ENCODE data around the gene PPM1H. TPM values are rescaled to one million over a fixed set of nuclear protein-coding genes. Genes with fewer than 3 reads are reported as not detected.

The PPM1H gene
- total RNA-seq, 1 donor from 2014 or later, result 0.85 TPM

- H3K27me3 ChIP-seq, result no peaks in the 10 kb centered on the region
- H3K9me3 ChIP-seq, result no peaks in the 10 kb centered on the region
- TF ChIP-seq CTCF (IDR thresholded peaks at IDR 0.05), result no peak
- intact Hi-C loops (cut with DNase I), result no loop called here
- no peak overlapping the region for H3K27ac ChIP-seq
- no peak for DNase-seq (ENCODE audit: low spot score in 2 of 2)
- H3K36me3 ChIP-seq, result no peaks in the 10 kb centered on the region
- H3K4me1 ChIP-seq, result peaks cover 0 to 5% of the 10 kb centered on the region in 2 donors
- H3K4me3 ChIP-seq, result no peak overlapping the region
Measured at GRCh38 chr12:62783881-62784280, 151.1 kb downstream of the PPM1H start.

DNA sequence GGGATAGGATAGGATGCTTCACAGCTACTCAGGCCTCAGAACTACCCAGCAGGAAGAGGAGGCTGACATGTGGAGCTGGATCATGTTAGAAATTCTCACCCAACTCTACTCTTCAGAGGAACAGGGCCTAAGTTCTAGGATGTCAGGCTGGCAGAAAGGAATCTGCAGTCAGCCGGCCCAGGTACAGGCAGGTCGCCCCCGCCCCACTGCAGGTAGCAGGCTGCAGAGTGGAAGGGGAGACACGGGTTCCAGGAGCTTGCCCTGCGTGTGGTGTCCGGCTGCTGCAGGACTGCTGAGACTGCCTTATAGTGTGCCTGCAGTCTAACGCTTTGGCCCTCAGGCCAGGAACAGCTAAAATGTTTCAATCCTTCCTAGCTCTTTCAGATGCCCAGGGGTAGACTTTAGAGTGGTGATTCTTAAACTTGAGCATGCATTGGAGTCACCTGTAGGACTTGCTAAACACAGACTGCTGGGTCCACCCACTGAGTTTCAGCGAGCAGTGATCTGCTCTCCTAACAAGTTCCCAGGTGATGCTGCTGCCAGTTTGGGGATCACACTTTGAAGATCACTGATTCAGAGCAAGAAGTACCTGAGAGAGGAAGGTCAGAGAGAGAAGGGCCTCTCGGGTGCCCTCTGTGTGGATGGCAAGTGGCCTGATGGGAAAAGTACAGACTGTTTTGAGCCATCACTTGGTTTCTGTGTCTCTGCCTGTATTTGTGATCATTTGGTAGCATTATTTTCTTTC, 153.6 kb downstream of the PPM1H start:
- Histone ChIP-seq H3K36me3 (no peaks in the 10 kb centered on the region), H3K27ac (no peak overlapping the region), H3K4me1 (peaks cover 0 to 3% of the 10 kb centered on the region in 2 donors), H3K27me3 (no peaks in the 10 kb centered on the region), H3K9me3 (no peaks in the 10 kb centered on the region), H3K4me3 (no peak overlapping the region)
- no peak for TF ChIP-seq CTCF (IDR thresholded peaks at IDR 0.05)
- intact Hi-C loops (cut with DNase I), result no loop called here
- no peak for DNase-seq (ENCODE audit: low spot score in 2 of 2)

GRCh38 chr12:62779488-62779887, 155.5 kb downstream of the PPM1H start:
- no peak overlapping the region for H3K27ac ChIP-seq
- no peak overlapping the region for H3K4me3 ChIP-seq
- no peak for DNase-seq (ENCODE audit: low spot score in 2 of 2)
- no peaks in the 10 kb centered on the region for H3K9me3 ChIP-seq
- no peaks in the 10 kb centered on the region for H3K4me1 ChIP-seq
- TF ChIP-seq CTCF (IDR thresholded peaks at IDR 0.05), result no peak
- no peaks in the 10 kb centered on the region for H3K27me3 ChIP-seq
- H3K36me3 ChIP-seq, result no peaks in the 10 kb centered on the region
- intact Hi-C loops (cut with DNase I), result no loop called here

DNA sequence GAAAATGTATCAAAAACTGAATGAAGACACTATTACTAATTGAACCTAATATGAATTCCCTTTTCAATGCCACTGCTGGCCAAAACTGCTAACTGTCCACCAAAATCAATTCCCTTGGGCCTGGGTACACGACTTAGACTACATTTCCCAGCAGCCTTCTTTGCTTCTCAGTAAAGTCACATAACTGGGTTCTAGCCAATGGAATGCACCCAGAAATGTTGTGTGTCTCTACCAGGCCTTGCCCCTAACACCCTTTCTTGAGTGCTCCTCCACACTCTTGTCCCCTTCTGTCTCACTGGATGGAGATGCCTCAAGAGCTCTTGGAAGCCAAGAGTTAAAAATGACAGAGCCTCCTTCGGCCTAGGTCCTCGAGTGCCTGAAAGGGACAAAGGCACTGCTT, 156.8 kb downstream of the PPM1H start:
- Histone ChIP-seq H3K9me3 (no peaks in the 10 kb centered on the region), H3K4me1 (no peaks in the 10 kb centered on the region), H3K27ac (no peak overlapping the region), H3K27me3 (no peaks in the 10 kb centered on the region), H3K36me3 (no peaks in the 10 kb centered on the region), H3K4me3 (no peak overlapping the region)
- intact Hi-C loops (cut with DNase I), result no loop called here
- no peak for TF ChIP-seq CTCF (IDR thresholded peaks at IDR 0.05)
- no peak for DNase-seq (ENCODE audit: low spot score in 2 of 2)

DNA sequence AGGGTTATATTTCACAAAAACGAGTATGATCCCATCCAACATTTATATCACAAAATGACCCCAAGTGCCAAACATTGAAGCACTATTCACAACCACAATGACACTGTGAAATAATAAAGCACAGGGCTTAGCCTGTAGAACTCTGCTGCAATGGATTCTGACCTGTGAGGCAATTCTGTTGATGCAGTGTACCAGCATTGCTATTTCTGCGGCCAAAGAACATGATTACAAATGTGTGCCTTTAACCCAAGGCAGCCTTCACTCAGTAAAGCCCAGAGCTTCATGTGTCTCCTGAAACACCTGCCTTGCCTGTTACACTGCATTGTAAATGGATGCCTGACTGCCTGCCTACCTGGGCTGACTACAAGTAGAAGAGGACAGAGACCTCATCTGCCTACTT, 158.0 kb downstream of the PPM1H start:
- TF ChIP-seq CTCF (IDR thresholded peaks at IDR 0.05), result no peak
- DNase-seq (ENCODE audit: low spot score in 2 of 2), result no peak
- intact Hi-C loops (cut with DNase I), result no loop called here

More for the DNA sequence above, 158.0 kb downstream of the PPM1H start:
- H3K27ac ChIP-seq, result no peak overlapping the region
- no peak overlapping the region for H3K4me3 ChIP-seq
- no peaks in the 10 kb centered on the region for H3K36me3 ChIP-seq
- H3K4me1 ChIP-seq, result no peaks in the 10 kb centered on the region
- no peaks in the 10 kb centered on the region for H3K27me3 ChIP-seq
- no peaks in the 10 kb centered on the region for H3K9me3 ChIP-seq
